Prostate gland (tissue), 2 donors: ENCODE measurements around the gene RAD51B.

Experiments
- POLR2A ChIP-seq: fragments of 450-650 bp; IDR thresholded peaks from one replicate; pipeline ENCODE4 v1.6.1; 2016; ENCODE audit warnings: antibody characterized with exemption, mild to moderate bottlenecking
- POLR2AphosphoS5 ChIP-seq: sonication (generic); formaldehyde crosslinking; IDR thresholded peaks from one replicate; pipeline ENCODE4 v1.6.1; 2017; ENCODE audit warnings: antibody characterized with exemption
- TF ChIP-seq, protein P1 (sequence below), 4 experiments: fragments of 200-600 bp in 2 of 4; fragments of 450-650 bp in 2 of 4; sonication (generic) in 2 of 4; IDR thresholded peaks; 1 replicate in 3 of 4; 2 replicates in 1 of 4; pipeline ENCODE4 v1.5.1; 2016 to 2019; ENCODE audit warnings: antibody characterized with exemption in 4 of 4, mild to moderate bottlenecking in 2 of 4, moderate library complexity in 2 of 4

DNA sequence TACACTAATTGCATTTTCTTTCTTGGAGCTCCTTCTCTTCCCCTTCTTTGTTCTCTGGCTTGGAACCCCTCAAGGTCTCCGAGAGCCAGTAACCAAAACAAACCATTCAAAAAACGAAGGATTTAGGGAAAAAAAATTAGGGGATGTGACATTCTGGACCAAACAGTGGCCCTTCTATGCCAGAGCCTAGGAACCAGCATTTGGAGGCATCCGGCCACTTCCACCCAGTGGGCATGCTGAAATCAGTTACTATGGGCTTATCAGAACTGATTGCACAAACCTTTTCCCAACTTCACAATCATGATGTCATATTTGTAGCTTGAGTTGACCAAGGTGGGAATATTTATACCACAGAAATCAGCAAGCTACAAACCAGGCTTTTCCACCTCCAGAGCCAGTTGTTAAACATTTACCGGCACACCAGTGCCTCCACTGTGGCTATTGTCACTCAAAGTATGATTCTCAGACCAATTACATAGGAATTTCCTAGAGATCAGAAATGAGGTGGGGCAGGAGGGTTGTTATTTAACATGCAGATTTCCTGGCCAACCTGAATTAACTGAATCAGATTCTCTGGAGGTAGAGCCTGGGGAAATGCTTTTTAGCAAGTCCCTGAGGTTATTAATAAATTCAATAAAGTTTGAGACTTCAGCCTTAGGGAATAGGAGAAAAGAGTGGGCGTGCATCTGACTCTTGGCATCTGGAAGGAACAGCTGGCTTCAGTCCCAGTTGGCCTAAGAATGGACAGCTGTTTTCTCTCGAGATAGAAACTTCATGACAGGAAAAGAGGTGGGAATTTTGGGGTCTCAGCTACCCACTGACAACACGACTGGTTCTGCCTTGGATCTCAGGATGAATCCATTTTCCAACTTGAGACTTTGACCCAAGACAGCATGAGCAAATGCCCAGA is 699.4 kb downstream of the RAD51B start:
- no peak for TF ChIP-seq POLR2A
- TF ChIP-seq, protein P1, sequence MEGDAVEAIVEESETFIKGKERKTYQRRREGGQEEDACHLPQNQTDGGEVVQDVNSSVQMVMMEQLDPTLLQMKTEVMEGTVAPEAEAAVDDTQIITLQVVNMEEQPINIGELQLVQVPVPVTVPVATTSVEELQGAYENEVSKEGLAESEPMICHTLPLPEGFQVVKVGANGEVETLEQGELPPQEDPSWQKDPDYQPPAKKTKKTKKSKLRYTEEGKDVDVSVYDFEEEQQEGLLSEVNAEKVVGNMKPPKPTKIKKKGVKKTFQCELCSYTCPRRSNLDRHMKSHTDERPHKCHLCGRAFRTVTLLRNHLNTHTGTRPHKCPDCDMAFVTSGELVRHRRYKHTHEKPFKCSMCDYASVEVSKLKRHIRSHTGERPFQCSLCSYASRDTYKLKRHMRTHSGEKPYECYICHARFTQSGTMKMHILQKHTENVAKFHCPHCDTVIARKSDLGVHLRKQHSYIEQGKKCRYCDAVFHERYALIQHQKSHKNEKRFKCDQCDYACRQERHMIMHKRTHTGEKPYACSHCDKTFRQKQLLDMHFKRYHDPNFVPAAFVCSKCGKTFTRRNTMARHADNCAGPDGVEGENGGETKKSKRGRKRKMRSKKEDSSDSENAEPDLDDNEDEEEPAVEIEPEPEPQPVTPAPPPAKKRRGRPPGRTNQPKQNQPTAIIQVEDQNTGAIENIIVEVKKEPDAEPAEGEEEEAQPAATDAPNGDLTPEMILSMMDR (IDR thresholded peaks at IDR 0.05), result no peak
- TF ChIP-seq POLR2AphosphoS5, result no peak
